Vagina (tissue), 2 donors: ENCODE results near the gene NCK1.

ENCODE experiments used
- CTCF ChIP-seq, 3 experiments: fragments of 450-650 bp in 2 of 3; fragments of 200-600 bp in 1 of 3; sonication (generic) in 1 of 3; IDR thresholded peaks; one replicate each; pipeline ENCODE4 v1.5.1; 2017 to 2019; ENCODE audit warnings: antibody characterized with exemption in 3 of 3, mild to moderate bottlenecking in 2 of 3, moderate library complexity in 2 of 3
- POLR2A ChIP-seq, 2 donors: fragments of 450-650 bp; IDR thresholded peaks; one replicate each; pipeline ENCODE4 v1.6.1; 2017; ENCODE audit warnings: antibody characterized with exemption in 2 of 2, mild to moderate bottlenecking in 2 of 2, moderate library complexity in 2 of 2
- POLR2AphosphoS5 ChIP-seq, 2 donors: sonication (generic); formaldehyde crosslinking; IDR thresholded peaks; one replicate each; pipeline ENCODE4 v1.9.0; 2017; ENCODE audit warnings: antibody characterized with exemption in 2 of 2, mild to moderate bottlenecking in 2 of 2, low read depth in 1 of 2; ENCODE audit not compliant: insufficient read depth in 1 of 2

DNA sequence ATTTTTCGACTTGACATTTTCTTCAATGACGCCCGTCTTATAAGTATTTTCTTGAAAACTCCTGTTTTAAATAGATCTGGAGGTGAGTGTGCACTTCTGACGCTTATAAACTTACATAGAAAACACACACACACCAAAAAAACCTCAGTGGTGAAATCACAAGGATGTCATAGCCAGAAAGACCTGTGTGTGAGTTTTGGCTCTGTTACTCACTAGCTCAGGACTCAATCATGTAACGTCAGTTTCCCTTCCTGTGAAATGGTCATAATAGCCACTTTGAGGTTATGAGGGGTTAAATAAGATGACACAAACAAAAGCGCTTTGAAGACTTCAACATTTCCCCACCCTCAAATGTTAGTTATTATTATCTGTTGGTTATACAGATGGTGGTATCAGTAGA is 97.6 kb downstream of the NCK1 start:
- TF ChIP-seq CTCF (IDR thresholded peaks at IDR 0.05), result no peak
- no peak for TF ChIP-seq POLR2AphosphoS5 (IDR thresholded peaks at IDR 0.05; ENCODE audit: insufficient read depth in 1 of 2, low read depth in 1 of 2)
- TF ChIP-seq POLR2A (IDR thresholded peaks at IDR 0.05), result no peak
